Liver (tissue), 9 donors: Measurements from ENCODE around the gene BID. TPM values are rescaled to one million over a fixed set of nuclear protein-coding genes. Genes with fewer than 3 reads are reported as not detected.

ENCODE experiments used
- DNase-seq: peaks from one replicate; pipeline ENCODE4 v3.0.0-alpha.2; 2017; ENCODE audit warnings: low spot score
- H3K27ac ChIP-seq, 2 donors: one replicate each; pipeline ENCODE4 v1.7.0; 2013; ENCODE audit warnings: inconsistent platforms in 2 of 2, low read length in 2 of 2, control low read depth in 1 of 2, low read depth in 1 of 2, mild to moderate bottlenecking in 1 of 2
- H3K27me3 ChIP-seq, 4 donors: one replicate each; pipeline versions ENCODE4 v1.6.1 to v1.7.0; 2013; ENCODE audit warnings: low read length in 3 of 4, inconsistent platforms in 1 of 4, mild to moderate bottlenecking in 1 of 4, moderate library complexity in 1 of 4; ENCODE audit not compliant: control insufficient read depth in 4 of 4, insufficient read depth in 4 of 4
- H3K36me3 ChIP-seq, 4 donors: one replicate each; pipeline versions ENCODE4 v1.6.1 to v1.7.0; 2013; ENCODE audit warnings: low read length in 3 of 4, mild to moderate bottlenecking in 3 of 4, low read depth in 1 of 4, moderate library complexity in 1 of 4; ENCODE audit not compliant: control insufficient read depth in 4 of 4, insufficient read depth in 3 of 4
- H3K4me1 ChIP-seq, 4 donors: one replicate each; pipeline versions ENCODE4 v1.6.1 to v1.7.0; 2013; ENCODE audit warnings: low read length in 3 of 4, mild to moderate bottlenecking in 3 of 4, moderate library complexity in 1 of 4; ENCODE audit not compliant: control insufficient read depth in 4 of 4, insufficient read depth in 4 of 4
- H3K4me3 ChIP-seq, 3 donors: one replicate each; pipeline versions ENCODE4 v1.6.1 to v1.7.0; 2013; ENCODE audit warnings: low read length in 3 of 3, control low read depth in 1 of 3, low read depth in 1 of 3, mild to moderate bottlenecking in 1 of 3
- H3K9ac ChIP-seq, 2 donors: one replicate each; pipeline ENCODE4 v1.7.0; 2013; ENCODE audit warnings: low read length in 2 of 2, mild to moderate bottlenecking in 2 of 2, moderate library complexity in 2 of 2, control low read depth in 1 of 2, low read depth in 1 of 2
- H3K9me3 ChIP-seq, 4 donors: one replicate each; pipeline versions ENCODE4 v1.6.1 to v1.7.0; 2013; ENCODE audit warnings: low read length in 3 of 4; ENCODE audit not compliant: control insufficient read depth in 4 of 4
- ATF3 ChIP-seq: IDR thresholded peaks from 2 replicates; pipeline ENCODE4 v1.6.1; 2016; ENCODE audit warnings: antibody characterized with exemption
- CTCF ChIP-seq: fragments of 150-350 bp; IDR thresholded peaks from 2 replicates; pipeline ENCODE4 v1.5.1; 2017; ENCODE audit warnings: improper control_type of control experiment, low read depth, low read length; ENCODE audit not compliant: missing input control
- EGR1 ChIP-seq, 2 donors: IDR thresholded peaks; 2 replicates each; pipeline ENCODE4 v1.6.1; 2016 to 2018; ENCODE audit warnings: antibody characterized with exemption in 2 of 2, low read depth in 2 of 2
- FOXA1 ChIP-seq: IDR thresholded peaks from 2 replicates; pipeline ENCODE4 v1.6.1; 2016; ENCODE audit warnings: antibody characterized with exemption
- GABPA ChIP-seq, 2 donors: IDR thresholded peaks in 1 of 2; conservative IDR thresholded peaks in 1 of 2; 2 replicates each; pipeline ENCODE4 v1.6.1; 2016; ENCODE audit warnings: antibody characterized with exemption in 2 of 2, mild to moderate bottlenecking in 1 of 2, moderate library complexity in 1 of 2
- HNF4A ChIP-seq, 2 donors: conservative IDR thresholded peaks; 2 replicates each; pipeline ENCODE4 v1.6.1; 2016; ENCODE audit warnings: antibody characterized with exemption in 2 of 2, mild to moderate bottlenecking in 2 of 2
- JUND ChIP-seq, 2 donors: IDR thresholded peaks; 2 replicates each; pipeline ENCODE4 v1.6.1; 2016; ENCODE audit warnings: antibody characterized with exemption in 2 of 2
- MAX ChIP-seq: IDR thresholded peaks from 2 replicates; pipeline ENCODE4 v1.6.1; 2016; ENCODE audit warnings: antibody characterized with exemption
- NR2F2 ChIP-seq: IDR thresholded peaks from 2 replicates; pipeline ENCODE4 v1.6.1; 2016; ENCODE audit warnings: antibody characterized with exemption
- RAD21 ChIP-seq, 2 donors: IDR thresholded peaks; 2 replicates each; pipeline ENCODE4 v1.6.1; 2016; ENCODE audit warnings: antibody characterized with exemption in 2 of 2, mild to moderate bottlenecking in 2 of 2
- REST ChIP-seq: IDR thresholded peaks from 2 replicates; pipeline ENCODE4 v1.6.1; 2016; ENCODE audit warnings: antibody characterized with exemption, mild to moderate bottlenecking
- RXRA ChIP-seq, 2 donors: IDR thresholded peaks; 2 replicates each; pipeline ENCODE4 v1.6.1; 2017 to 2018; ENCODE audit warnings: antibody characterized with exemption in 2 of 2, mild to moderate bottlenecking in 1 of 2
- TAF1 ChIP-seq: conservative IDR thresholded peaks from 2 replicates; pipeline ENCODE4 v1.6.1; 2016; ENCODE audit warnings: antibody characterized with exemption, mild to moderate bottlenecking
- YY1 ChIP-seq: IDR thresholded peaks from 2 replicates; pipeline ENCODE4 v1.6.1; 2016; ENCODE audit warnings: antibody characterized with exemption, mild to moderate bottlenecking
- WGBS: extraction: QIAGEN DNeasy Blood & Tissue Kit; methylation state at CpG from one replicate; pipeline ENCODE4 v1.1.7; 2013; 5-methylcytosine and 5-hydroxymethylcytosine counted together
- polyA plus RNA-seq, 2 donors: library from polyadenylated mRNA; stranded (reverse) in 1 of 2; unstranded in 1 of 2; fragments of 200-250 nt in 1 of 2; fragments of >200 nt in 1 of 2; fragmentation: Nextera tagmentation in 1 of 2; extraction: Ambion mirVana in 1 of 2; gene quantifications; one replicate each; pipeline versions ENCODE4 v1.2.1 to v1.2.3, GENCODE V29; 2013 to 2015
- total RNA-seq, 2 donors: library from RNA; depleted of rRNA; stranded (reverse); fragments of >200 nt; gene quantifications; one replicate each; pipeline ENCODE4 v1.2.3, GENCODE V29; 2014
- donor health status: healthy.
- donor health status: healthy.
- donor health status: healthy.
- donor health status: healthy.
- donor health status: healthy.

BID gene
- total and polyA plus RNA-seq, 4 donors = 28.7 to 66.9 (median 52.6) TPM

GRCh38 chr22:17803609-17804270, 29.5 kb upstream of the BID start:
- Histone ChIP-seq H3K9ac (no peak overlapping the region), H3K4me1 (peaks cover 10 to 42% (median 35%) of the 10 kb centered on the region in 4 donors), H3K9me3 (no peaks in the 10 kb centered on the region), H3K27ac (no peak overlapping the region), H3K27me3 (no peaks in the 10 kb centered on the region), H3K4me3 (no peak overlapping the region), H3K36me3 (peaks cover 0 to 25% (median 8%) of the 10 kb centered on the region in 4 donors)
- 97% methylated on average over 20 of the region's 20 CpGs for WGBS
- no peak for TF ChIP-seq MAX
- no peak for TF ChIP-seq GABPA (IDR thresholded peaks at IDR 0.05 in 1 of 2, conservative IDR thresholded peaks at IDR 0.05 in 1 of 2)
- no peak for TF ChIP-seq REST
- no peak for DNase-seq

- 91% methylated on average over 2 of the region's 2 CpGs for WGBS
- Histone ChIP-seq H3K27ac (no peak overlapping the region), H3K9ac (no peak overlapping the region), H3K27me3 (no peaks in the 10 kb centered on the region), H3K4me1 (peaks cover 10 to 36% (median 29%) of the 10 kb centered on the region in 4 donors), H3K9me3 (no peaks in the 10 kb centered on the region), H3K4me3 (no peak overlapping the region), H3K36me3 (peaks cover 0 to 21% (median 7%) of the 10 kb centered on the region in 4 donors)
- no peak for DNase-seq
- TF ChIP-seq HNF4A (conservative IDR thresholded peaks at IDR 0.05) (no peak), CTCF (no peak), GABPA (IDR thresholded peaks at IDR 0.05 in 1 of 2, conservative IDR thresholded peaks at IDR 0.05 in 1 of 2) (no peak)
These were observed 28.6 kb upstream of the BID start for GRCh38 chr22:17802822-17803221.

- Histone ChIP-seq H3K27me3 (no peaks in the 10 kb centered on the region), H3K4me1 (peaks cover 10 to 31% (median 25%) of the 10 kb centered on the region in 4 donors), H3K9ac (no peak overlapping the region), H3K4me3 (no peak overlapping the region), H3K27ac (no peak overlapping the region), H3K36me3 (peaks cover 0 to 16% (median 7%) of the 10 kb centered on the region in 4 donors), H3K9me3 (no peaks in the 10 kb centered on the region)
- no peak for DNase-seq
- 91% methylated on average over 10 of the region's 10 CpGs for WGBS
- TF ChIP-seq CTCF (no peak), TAF1 (no peak), REST (no peak), NR2F2 (no peak), HNF4A (conservative IDR thresholded peaks at IDR 0.05) (no peak), EGR1 (IDR thresholded peaks at IDR 0.05; ENCODE audit: low read depth in 2 of 2) (no peak), RAD21 (IDR thresholded peaks at IDR 0.05) (no peak), GABPA (IDR thresholded peaks at IDR 0.05 in 1 of 2, conservative IDR thresholded peaks at IDR 0.05 in 1 of 2) (no peak), YY1 (no peak), ATF3 (no peak), FOXA1 (no peak), JUND (IDR thresholded peaks at IDR 0.05) (no peak), RXRA (IDR thresholded peaks at IDR 0.05) (no peak)
These were observed 28.1 kb upstream of the BID start for GRCh38 chr22:17802411-17802810.
